Lower lobe of right lung (tissue), 2 donors: Measurements from ENCODE around the gene LGR6. TPM values are rescaled to one million over a fixed set of nuclear protein-coding genes. Genes with fewer than 3 reads are reported as not detected.
"Not testable (repeated sequence)": the region's sequence is repeated elsewhere in the genome, so short reads cannot be mapped to it uniquely, and the experiment has no call there.

Experiments used
- ATAC-seq, 2 donors: fragments of 200-7000 bp; cut with Tn5 transposase; one replicate each; pipeline ENCODE4 v1.9.1; 2020 to 2022; ENCODE audit warnings: mild to moderate bottlenecking in 2 of 2, moderate library complexity in 2 of 2
- DNase-seq: peaks from one replicate; pipeline ENCODE4 v3.0.0-alpha.2; 2020
- H3K27ac ChIP-seq: fragments of 200-600 bp; one replicate; pipeline ENCODE4 v1.8.0; 2022
- H3K27me3 ChIP-seq: fragments of 200-600 bp; one replicate; pipeline ENCODE4 v1.8.0; 2022; ENCODE audit warnings: low read depth
- H3K36me3 ChIP-seq: fragments of 200-600 bp; one replicate; pipeline ENCODE4 v1.8.0; 2022; ENCODE audit warnings: mild to moderate bottlenecking
- H3K4me1 ChIP-seq: fragments of 200-600 bp; one replicate; pipeline ENCODE4 v1.8.0; 2022
- H3K4me3 ChIP-seq: fragments of 200-600 bp; one replicate; pipeline ENCODE4 v1.8.0; 2022; ENCODE audit warnings: mild to moderate bottlenecking
- H3K9me3 ChIP-seq: fragments of 200-600 bp; one replicate; pipeline ENCODE4 v1.8.0; 2022
- CTCF ChIP-seq: fragments of 200-600 bp; IDR thresholded peaks from one replicate; pipeline ENCODE4 v1.8.0; 2022; ENCODE audit warnings: antibody characterized with exemption, mild to moderate bottlenecking
- intact Hi-C: fragments of 100-400 bp; cut with DNase I; formaldehyde crosslinking; loops from one replicate; pipeline ENCODE4 v1.11.0; 2022
- long read RNA-seq: library from polyadenylated mRNA; unstranded; transcript quantifications from one replicate; pipeline ENCODE4 v2.0.0, GENCODE V29; 2021
- total RNA-seq: library from RNA; stranded (reverse); fragmentation: NEBNext Ultra II Directional; extraction: Animal tissue kit (Norgen Biotek cat#: 25700); gene quantifications from one replicate; pipeline ENCODE4 v1.2.1, GENCODE V29; 2021
- donor health status: DM: no; HTN: yes; CAD: no; lungs with severe emphysema.

The LGR6 gene, protein sequence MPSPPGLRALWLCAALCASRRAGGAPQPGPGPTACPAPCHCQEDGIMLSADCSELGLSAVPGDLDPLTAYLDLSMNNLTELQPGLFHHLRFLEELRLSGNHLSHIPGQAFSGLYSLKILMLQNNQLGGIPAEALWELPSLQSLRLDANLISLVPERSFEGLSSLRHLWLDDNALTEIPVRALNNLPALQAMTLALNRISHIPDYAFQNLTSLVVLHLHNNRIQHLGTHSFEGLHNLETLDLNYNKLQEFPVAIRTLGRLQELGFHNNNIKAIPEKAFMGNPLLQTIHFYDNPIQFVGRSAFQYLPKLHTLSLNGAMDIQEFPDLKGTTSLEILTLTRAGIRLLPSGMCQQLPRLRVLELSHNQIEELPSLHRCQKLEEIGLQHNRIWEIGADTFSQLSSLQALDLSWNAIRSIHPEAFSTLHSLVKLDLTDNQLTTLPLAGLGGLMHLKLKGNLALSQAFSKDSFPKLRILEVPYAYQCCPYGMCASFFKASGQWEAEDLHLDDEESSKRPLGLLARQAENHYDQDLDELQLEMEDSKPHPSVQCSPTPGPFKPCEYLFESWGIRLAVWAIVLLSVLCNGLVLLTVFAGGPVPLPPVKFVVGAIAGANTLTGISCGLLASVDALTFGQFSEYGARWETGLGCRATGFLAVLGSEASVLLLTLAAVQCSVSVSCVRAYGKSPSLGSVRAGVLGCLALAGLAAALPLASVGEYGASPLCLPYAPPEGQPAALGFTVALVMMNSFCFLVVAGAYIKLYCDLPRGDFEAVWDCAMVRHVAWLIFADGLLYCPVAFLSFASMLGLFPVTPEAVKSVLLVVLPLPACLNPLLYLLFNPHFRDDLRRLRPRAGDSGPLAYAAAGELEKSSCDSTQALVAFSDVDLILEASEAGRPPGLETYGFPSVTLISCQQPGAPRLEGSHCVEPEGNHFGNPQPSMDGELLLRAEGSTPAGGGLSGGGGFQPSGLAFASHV
- total RNA-seq, result 1.7 TPM
- long read RNA-seq, result 0 reads

DNA sequence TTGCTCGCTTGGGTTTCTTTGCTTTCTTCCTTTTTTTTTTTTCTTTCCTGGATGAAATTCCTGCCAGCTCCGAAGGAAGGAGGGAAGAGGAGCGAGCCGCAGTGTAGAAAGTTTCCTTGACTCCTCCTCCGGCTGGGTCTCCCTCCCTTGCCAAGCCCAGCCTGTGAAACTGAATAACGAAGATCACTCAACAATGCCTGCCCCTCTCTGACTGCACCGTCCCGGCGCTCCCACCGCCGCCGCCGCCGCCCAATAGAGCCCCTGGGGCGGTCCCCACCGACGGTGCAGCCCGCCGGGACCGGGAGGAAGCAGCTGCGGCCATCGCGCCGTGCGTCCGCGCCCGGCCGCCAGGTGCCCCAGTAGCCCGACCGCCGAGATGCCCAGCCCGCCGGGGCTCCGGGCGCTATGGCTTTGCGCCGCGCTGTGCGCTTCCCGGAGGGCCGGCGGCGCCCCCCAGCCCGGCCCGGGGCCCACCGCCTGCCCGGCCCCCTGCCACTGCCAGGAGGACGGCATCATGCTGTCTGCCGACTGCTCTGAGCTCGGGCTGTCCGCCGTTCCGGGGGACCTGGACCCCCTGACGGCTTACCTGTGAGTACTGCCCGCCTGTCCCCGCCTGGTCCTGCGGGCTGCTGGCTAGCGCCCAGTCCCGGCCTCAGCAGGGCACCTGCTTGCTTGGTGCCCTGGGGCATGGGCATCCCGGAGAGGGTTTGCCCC is at the start of gene LGR6:
LGR6 (plus strand) TSS at position 186 of the 714 bp plus-strand sequence; CDS start at position 377, 191 bp downstream.
- Histone ChIP-seq H3K36me3 (no peaks in the 10 kb centered on the region), H3K4me1 (peaks cover 6% of the 10 kb centered on the region), H3K4me3 (peak within 1 kb of the TSS; percentile 23), H3K9me3 (no peaks in the 10 kb centered on the region), H3K27me3 (peaks cover 19% of the 10 kb centered on the region), H3K27ac (no peak within 1 kb of the TSS)
- TF ChIP-seq CTCF, result no peak
- DNase-seq (no peak), ATAC-seq (peak; percentile 4 to 44)
- intact Hi-C loops, result loop anchor here (10.0 kb wide), 1 partner anchor 121 kb away; no protein-coding TSS in a partner anchor

- DNase-seq, result peak; percentile 84
- Histone ChIP-seq H3K4me1 (peaks cover 38% of the 10 kb centered on the region), H3K36me3 (peaks cover 3% of the 10 kb centered on the region), H3K27ac (peak within 1 kb of the TSS; percentile 94), H3K27me3 (no peaks in the 10 kb centered on the region), H3K9me3 (no peaks in the 10 kb centered on the region), H3K4me3 (peak within 1 kb of the TSS; percentile 92)
- TF ChIP-seq CTCF, result no peak
- intact Hi-C loops, result no loop called here
- ATAC-seq, result peak; percentile 76 to 89
Observed at GRCh38 chr1:202144402-202145067, 49.1 kb upstream of the LGR6 start, which contains the start of gene ARL8A. ARL8A (minus strand) TSS chr1:202144737; CDS start chr1:202144572, 165 bp downstream.

- DNase-seq (no peak), ATAC-seq (peak in 1 of 2 donors; percentile 6)
- H3K4me1 ChIP-seq, result peaks cover 38% of the 10 kb centered on the region
- H3K27me3 ChIP-seq, result no peaks in the 10 kb centered on the region
- intact Hi-C loops, result no loop called here
- no peaks in the 10 kb centered on the region for H3K36me3 ChIP-seq
- peak overlapping the region; percentile 94 for H3K27ac ChIP-seq
- TF ChIP-seq CTCF, result no peak
- H3K9me3 ChIP-seq, result no peaks in the 10 kb centered on the region
- peak overlapping the region; percentile 92 for H3K4me3 ChIP-seq
Observed at GRCh38 chr1:202145068-202145743, 48.4 kb upstream of the LGR6 start.

DNA sequence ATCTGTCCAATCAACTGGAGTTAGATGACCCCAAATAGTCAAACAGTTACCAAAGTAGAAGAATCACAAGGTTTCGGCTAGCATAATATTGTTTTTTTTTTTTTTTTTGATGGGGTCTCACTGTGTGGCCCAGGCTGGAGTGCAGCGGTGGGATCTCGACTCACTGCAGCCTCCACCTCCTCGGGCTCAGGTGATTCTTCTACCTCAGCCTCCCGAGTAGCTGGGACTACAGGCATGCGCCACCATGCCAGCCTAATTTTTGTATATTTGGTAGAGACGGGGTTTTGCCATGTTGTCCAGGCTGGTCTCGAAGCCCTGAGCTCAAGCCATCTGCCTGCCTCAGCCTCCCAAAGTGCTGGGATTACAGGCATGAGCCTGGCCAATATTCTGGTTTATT is 47.9 kb upstream of the LGR6 start:
- H3K27me3 ChIP-seq, intact Hi-C loops, H3K4me3 ChIP-seq, H3K9me3 ChIP-seq, H3K27ac ChIP-seq, H3K36me3 ChIP-seq, DNase-seq, ATAC-seq: not testable (repeated sequence)
- peaks cover 33% of the 10 kb centered on the region for H3K4me1 ChIP-seq

DNA sequence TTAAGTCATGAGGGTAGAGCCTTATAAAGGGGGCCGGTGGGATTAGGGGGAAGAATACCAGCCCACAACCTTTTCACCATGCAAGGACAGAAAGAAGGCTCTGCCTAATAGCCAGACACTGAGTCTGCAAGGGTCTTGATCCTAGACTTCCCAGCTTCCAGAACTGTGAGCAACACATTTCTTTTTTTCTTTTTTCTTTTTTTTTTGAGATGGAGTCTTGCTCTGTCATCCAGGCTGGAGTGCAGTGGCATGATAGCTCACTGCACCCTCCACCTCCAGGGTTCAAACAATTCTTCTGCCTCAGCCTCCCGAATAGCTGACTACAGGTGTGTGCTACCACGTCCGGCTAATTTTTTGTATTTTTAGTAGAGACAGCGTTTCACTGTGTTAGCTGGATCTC is 47.3 kb upstream of the LGR6 start:
- TF ChIP-seq CTCF, result no peak
- H3K9me3 ChIP-seq, result no peaks in the 10 kb centered on the region

More for the DNA sequence above, 47.3 kb upstream of the LGR6 start:
- Histone ChIP-seq H3K4me1 (peaks cover 28% of the 10 kb centered on the region), H3K4me3 (no peak overlapping the region), H3K27me3 (no peaks in the 10 kb centered on the region), H3K27ac (no peak overlapping the region), H3K36me3 (no peaks in the 10 kb centered on the region)
- no peak for ATAC-seq
- no peak for DNase-seq
- intact Hi-C loops, result no loop called here
